Right cardiac atrium (tissue), 5 donors: ENCODE results near the gene ZSWIM4. TPM values are rescaled to one million over a fixed set of nuclear protein-coding genes. Genes with fewer than 3 reads are reported as not detected.
"Not testable (repeated sequence)": the region's sequence is repeated elsewhere in the genome, so short reads cannot be mapped to it uniquely, and the experiment has no call there.

ENCODE experiments used
- ATAC-seq, 2 donors: fragments of 200-7000 bp; cut with Tn5 transposase; one replicate each; pipeline versions ENCODE4 v1.8.0 to v1.9.1; 2020; ENCODE audit warnings: moderate library complexity in 2 of 2, mild to moderate bottlenecking in 1 of 2
- DNase-seq, 3 donors: peaks; one replicate each; pipeline ENCODE4 v3.0.0-alpha.2; 2020
- H3K27ac ChIP-seq: one replicate; pipeline ENCODE4 v1.5.1; 2013; ENCODE audit warnings: mild to moderate bottlenecking, low read length, control low read depth, moderate library complexity
- H3K27me3 ChIP-seq: one replicate; pipeline ENCODE4 v1.6.1; 2013; ENCODE audit not compliant: control insufficient read depth, insufficient read depth
- H3K4me1 ChIP-seq: one replicate; pipeline ENCODE4 v1.6.1; 2013; ENCODE audit warnings: low read length; ENCODE audit not compliant: control insufficient read depth, insufficient read depth
- H3K4me3 ChIP-seq: one replicate; pipeline ENCODE4 v1.5.1; 2013; ENCODE audit warnings: low read length, control low read depth
- H3K9me3 ChIP-seq: one replicate; pipeline ENCODE4 v1.6.1; 2013; ENCODE audit warnings: low read length; ENCODE audit not compliant: control insufficient read depth
- WGBS: extraction: QIAGEN DNeasy Blood & Tissue Kit; methylation state at CpG from one replicate; pipeline ENCODE4 v1.1.7; 2013; 5-methylcytosine and 5-hydroxymethylcytosine counted together
- intact Hi-C, 4 donors: fragments of 100-400 bp; cut with DNase I; formaldehyde crosslinking; loops; one replicate each; pipeline versions ENCODE4 v1.11.0 to v1.14.0; 2022 to 2023
- polyA plus RNA-seq: library from polyadenylated mRNA; stranded (reverse); fragments of 200-250 nt; gene quantifications from one replicate; pipeline ENCODE4 v1.2.3, GENCODE V29; 2013
- total RNA-seq, 4 donors: library from RNA; stranded (reverse); fragmentation: NEBNext Ultra II Directional; extraction: Animal tissue kit (Norgen Biotek cat#: 25700); gene quantifications; one replicate each; pipeline ENCODE4 v1.2.1, GENCODE V29; 2021
- donor health status: healthy with polysubstance abuse.
- donor health status: DM: no; HTN: yes; CAD: no.
- donor health status: DM: no; HTN: no; CAD: no.
- donor health status: DM: no; HTN: yes; CAD: no; lungs with severe emphysema.
- donor health status: DM: yes; HTN: yes; CAD: no.

Gene ZSWIM4
- total and polyA plus RNA-seq, 5 donors: 2.3 to 6.4 (median 3.5) TPM

GRCh38 chr19:13846557-13847406 lies 51.5 kb downstream of the ZSWIM4 start:
- WGBS: 2% methylated on average over 23 of the region's 23 CpGs
- Histone ChIP-seq H3K4me3 (peak overlapping the region; percentile 40), H3K27ac (peak overlapping the region; percentile 99), H3K27me3 (no peaks in the 10 kb centered on the region), H3K4me1 (peaks cover 15% of the 10 kb centered on the region), H3K9me3 (no peaks in the 10 kb centered on the region)
- intact Hi-C loops: no loop called here
- DNase-seq: peak; percentile 93 to 96 (median 96)
- peak; percentile 61 to 69 for ATAC-seq

GRCh38 chr19:13847407-13848339 lies 52.4 kb downstream of the ZSWIM4 start:
- peak overlapping the region; percentile 99 for H3K27ac ChIP-seq
- intact Hi-C loops: no loop called here
- 3% methylated on average over 47 of the region's 47 CpGs for WGBS

GRCh38 chr19:13848340-13848677 lies 53.1 kb downstream of the ZSWIM4 start:
- no peak for ATAC-seq
- Histone ChIP-seq H3K27ac (peak overlapping the region; percentile 99), H3K27me3 (no peaks in the 10 kb centered on the region), H3K4me1 (peaks cover 13% of the 10 kb centered on the region), H3K4me3 (no peak overlapping the region), H3K9me3 (no peaks in the 10 kb centered on the region)
- WGBS: 72% methylated on average over 4 of the region's 4 CpGs
- intact Hi-C loops: no loop called here
- no peak for DNase-seq

More at GRCh38 chr19:13847407-13848339, 52.4 kb downstream of the ZSWIM4 start:
- no peaks in the 10 kb centered on the region for H3K9me3 ChIP-seq
- ATAC-seq (peak; percentile 77 to 80), DNase-seq (peak; percentile 98 to 99 (median 99))
- H3K4me3 ChIP-seq: peak overlapping the region; percentile 40
- no peaks in the 10 kb centered on the region for H3K27me3 ChIP-seq
- H3K4me1 ChIP-seq: peaks cover 15% of the 10 kb centered on the region

- peak in 1 of 3 donors; percentile 47 for DNase-seq
- WGBS: 53% methylated on average over 16 of the region's 16 CpGs
- ATAC-seq: no peak
- Histone ChIP-seq H3K27me3 (no peaks in the 10 kb centered on the region), H3K4me1 (peaks cover 13% of the 10 kb centered on the region), H3K9me3 (no peaks in the 10 kb centered on the region), H3K4me3 (no peak overlapping the region), H3K27ac (peak overlapping the region; percentile 81)
- intact Hi-C loops: no loop called here
These were observed 53.8 kb downstream of the ZSWIM4 start for GRCh38 chr19:13848798-13849676.

- DNase-seq (peak; percentile 88 to 96 (median 96)), ATAC-seq (peak; percentile 34 to 41)
- H3K27me3 ChIP-seq: no peaks in the 10 kb centered on the region
- no peaks in the 10 kb centered on the region for H3K9me3 ChIP-seq
- H3K4me1 ChIP-seq: peaks cover 13% of the 10 kb centered on the region
- peak overlapping the region; percentile 94 for H3K27ac ChIP-seq
- intact Hi-C loops: no loop called here
- H3K4me3 ChIP-seq: peak overlapping the region; percentile 16
- WGBS: 13% methylated on average over 66 of the region's 66 CpGs
These were observed 55.0 kb downstream of the ZSWIM4 start for GRCh38 chr19:13849991-13850909.

- intact Hi-C loops: no loop called here
- H3K4me3 ChIP-seq: peak overlapping the region; percentile 16
- 29% methylated on average over 26 of the region's 26 CpGs for WGBS
- no peaks in the 10 kb centered on the region for H3K9me3 ChIP-seq
- peak; percentile 92 to 93 (median 92) for DNase-seq
- peak; percentile 53 to 62 for ATAC-seq
- H3K27me3 ChIP-seq: no peaks in the 10 kb centered on the region
- H3K27ac ChIP-seq: peak overlapping the region; percentile 94
- peaks cover 13% of the 10 kb centered on the region for H3K4me1 ChIP-seq
These were observed 55.9 kb downstream of the ZSWIM4 start for GRCh38 chr19:13850910-13851733.

GRCh38 chr19:13851734-13852114 lies 56.5 kb downstream of the ZSWIM4 start:
- H3K4me3 ChIP-seq, DNase-seq, intact Hi-C loops: not testable (repeated sequence)

GRCh38 chr19:13852171-13852707 lies 57.0 kb downstream of the ZSWIM4 start:
- H3K4me3 ChIP-seq, DNase-seq, ATAC-seq, H3K27ac ChIP-seq, H3K9me3 ChIP-seq, intact Hi-C loops, H3K27me3 ChIP-seq: not testable (repeated sequence)
- H3K4me1 ChIP-seq: peaks cover 10% of the 10 kb centered on the region
- WGBS: 87% methylated on average over 12 of the region's 12 CpGs

More at GRCh38 chr19:13851734-13852114, 56.5 kb downstream of the ZSWIM4 start:
- Histone ChIP-seq H3K27ac (peak overlapping the region; percentile 94), H3K4me1 (peaks cover 12% of the 10 kb centered on the region)
- ATAC-seq, H3K9me3 ChIP-seq, H3K27me3 ChIP-seq: not testable (repeated sequence)
- WGBS: 73% methylated on average over 5 of the region's 5 CpGs

GRCh38 chr19:13856497-13856896 lies 61.3 kb downstream of the ZSWIM4 start:
- no peak overlapping the region for H3K27ac ChIP-seq
- intact Hi-C loops: no loop called here
- no peaks in the 10 kb centered on the region for H3K9me3 ChIP-seq
- WGBS: 41% methylated on average over 2 of the region's 2 CpGs
- DNase-seq: no peak
- ATAC-seq: no peak
- no peaks in the 10 kb centered on the region for H3K4me1 ChIP-seq
- H3K4me3 ChIP-seq: no peak overlapping the region
- H3K27me3 ChIP-seq: no peaks in the 10 kb centered on the region
